ENCODE results near the gene PSD2.
"Not testable (repeated sequence)": the region's sequence is repeated elsewhere in the genome, so short reads cannot be mapped to it uniquely, and the experiment has no call there.

Gene PSD2

GRCh38 chr5:139789116-139789844 is 6.3 kb upstream of the PSD2 start:
- no peak for DNase-seq (ENCODE audit: low spot score)

GRCh38 chr5:139789845-139790189 is 5.8 kb upstream of the PSD2 start:
- DNase-seq (ENCODE audit: low spot score) = no peak

DNA sequence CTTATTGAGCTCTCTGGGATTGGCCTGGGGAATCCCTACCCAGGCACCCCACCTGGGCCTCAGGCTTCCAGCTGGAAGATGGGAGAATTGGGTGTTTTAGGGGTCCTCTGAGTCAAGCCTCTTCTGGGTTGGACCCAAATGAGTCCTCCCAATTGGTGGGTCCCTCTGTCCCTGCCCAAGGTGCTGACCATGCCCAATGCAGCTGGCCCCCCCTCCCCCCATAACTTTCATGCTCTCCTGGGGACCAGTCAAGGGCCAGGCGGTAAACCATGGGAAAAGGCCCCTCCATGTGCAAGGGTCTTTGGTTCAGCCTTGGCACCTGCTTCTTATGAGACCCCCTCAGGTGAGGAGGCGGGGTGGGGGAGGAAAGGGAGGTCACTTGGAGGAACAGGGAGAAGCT is 3.4 kb upstream of the PSD2 start:
- DNase-seq (ENCODE audit: low spot score) = no peak

- not testable (repeated sequence) for DNase-seq (ENCODE audit: low spot score)
These were observed 3.0 kb upstream of the PSD2 start for GRCh38 chr5:139792655-139793054.

DNA sequence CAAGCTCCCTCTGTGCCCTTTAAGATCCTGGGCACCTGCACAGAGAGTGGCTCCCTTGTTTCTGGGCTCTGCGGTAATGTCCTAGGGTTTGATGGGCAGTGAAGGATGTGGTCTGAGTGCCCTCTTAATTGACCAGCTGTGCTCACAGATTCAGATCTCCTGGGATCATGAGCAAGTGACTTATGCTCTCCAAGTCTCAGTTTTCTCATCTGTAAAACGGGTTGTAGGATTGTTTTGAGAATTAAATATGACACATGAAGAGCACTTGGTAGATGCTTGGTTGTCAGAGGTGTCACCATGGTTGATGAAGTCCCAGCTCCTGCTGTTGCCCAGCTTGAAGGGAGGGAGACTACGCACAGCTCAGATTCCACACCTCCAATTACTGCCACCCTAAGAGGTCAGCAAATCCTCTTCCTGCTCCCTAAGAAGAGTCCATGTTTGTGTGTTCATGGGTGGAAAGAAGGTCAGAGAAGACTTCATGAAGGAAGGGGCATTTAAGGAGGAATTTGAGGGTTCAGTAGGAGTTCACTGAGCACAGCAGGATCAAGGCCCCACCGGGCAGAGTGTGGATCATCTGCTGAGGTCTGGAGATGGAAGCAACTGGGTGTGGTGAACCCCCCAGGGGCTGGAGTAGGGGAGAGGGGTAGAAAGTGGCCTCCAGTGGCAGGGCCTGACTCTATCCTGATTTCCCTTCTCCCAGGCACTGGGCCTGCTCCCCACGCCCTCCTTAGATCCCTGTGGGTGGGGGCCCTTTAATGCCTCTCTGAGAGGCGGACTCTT is 1.4 kb upstream of the PSD2 start:
- DNase-seq (ENCODE audit: low spot score) = no peak

- no peak for DNase-seq (ENCODE audit: low spot score)
These were observed 626 bp downstream of the PSD2 start for GRCh38 chr5:139796061-139796806.

DNA sequence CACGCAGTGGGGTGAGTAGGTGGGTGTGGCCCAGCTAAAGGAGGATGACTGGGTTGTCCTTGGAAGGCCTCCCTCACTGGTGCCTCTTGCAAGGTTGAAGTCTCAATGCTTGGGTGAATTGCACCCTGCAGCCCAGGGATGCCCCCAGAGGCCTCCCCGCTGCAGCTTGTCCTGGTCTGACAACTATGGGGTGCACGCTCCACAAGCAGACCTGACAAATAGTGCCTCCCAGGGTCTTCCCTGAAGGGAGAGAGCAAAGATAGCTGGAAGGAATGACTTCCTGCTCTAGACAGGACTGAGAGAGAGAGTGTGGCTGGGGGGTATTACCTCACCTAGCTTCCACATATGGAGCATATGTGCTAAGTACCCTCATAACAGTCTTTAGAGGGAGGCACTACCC is 1.7 kb downstream of the PSD2 start:
- DNase-seq (ENCODE audit: low spot score) = no peak

GRCh38 chr5:139797856-139798510 is 2.4 kb downstream of the PSD2 start:
- no peak for DNase-seq (ENCODE audit: low spot score)

DNA sequence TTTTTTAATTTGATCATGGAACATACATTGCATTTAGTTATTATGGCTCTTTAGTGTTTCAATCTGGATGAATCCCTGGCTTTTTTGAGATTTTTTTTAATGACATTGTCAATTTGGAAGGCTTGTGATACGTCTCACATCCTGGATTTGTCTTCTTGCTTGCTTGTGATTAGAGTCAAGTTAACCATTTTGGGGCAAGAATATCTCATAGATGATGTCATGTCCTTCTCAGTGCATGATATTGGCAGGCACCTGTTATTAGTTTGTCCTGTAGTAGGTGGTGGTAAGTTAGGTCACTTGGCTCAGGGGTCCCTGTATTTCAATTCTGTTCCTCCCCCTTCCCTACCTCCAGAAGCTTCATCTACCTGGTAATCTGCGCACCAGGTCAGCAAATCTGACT is 3.3 kb downstream of the PSD2 start:
- DNase-seq (ENCODE audit: low spot score) = no peak

DNA sequence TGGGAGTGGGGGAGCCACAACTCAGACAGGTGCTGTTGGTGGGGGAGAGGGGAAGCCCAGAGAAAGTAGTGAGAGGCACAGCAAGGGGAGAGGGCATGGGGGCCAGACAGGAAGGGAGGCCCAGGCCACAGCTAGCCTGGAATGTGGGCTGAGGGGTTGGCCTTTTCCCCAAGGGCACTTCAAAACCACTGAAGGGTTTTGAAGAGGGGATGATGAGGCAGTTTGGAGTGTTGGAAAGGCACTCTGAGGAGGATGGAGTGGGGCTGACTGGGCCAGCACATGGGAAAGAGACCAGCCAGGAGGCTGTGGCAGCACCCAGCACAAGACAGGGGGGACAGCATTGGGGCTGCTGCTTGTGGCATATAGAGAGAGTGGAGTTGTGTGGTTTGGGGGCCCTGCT is 3.8 kb downstream of the PSD2 start:
- DNase-seq (ENCODE audit: low spot score) = no peak

DNA sequence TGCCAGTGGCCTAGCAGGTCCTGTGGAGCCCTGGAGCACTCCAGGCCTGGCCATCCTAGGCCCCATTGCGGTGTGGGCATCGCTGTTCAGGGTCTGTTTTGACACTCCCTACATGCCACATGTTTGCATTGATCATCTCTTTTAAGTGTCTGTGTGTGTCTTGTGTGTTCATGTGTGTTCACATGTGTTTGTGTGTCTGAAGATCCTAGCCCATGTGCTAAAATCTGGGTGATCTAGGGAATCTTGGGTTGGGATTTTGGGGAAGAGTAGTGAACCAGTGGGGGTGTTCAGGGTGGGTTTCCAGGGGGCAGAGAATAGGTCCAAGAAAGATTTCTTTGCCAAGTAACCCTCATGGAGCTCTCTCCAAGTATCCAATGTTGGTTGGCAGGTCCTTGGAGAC is 8.4 kb downstream of the PSD2 start:
- no peak for DNase-seq (ENCODE audit: low spot score)

DNA sequence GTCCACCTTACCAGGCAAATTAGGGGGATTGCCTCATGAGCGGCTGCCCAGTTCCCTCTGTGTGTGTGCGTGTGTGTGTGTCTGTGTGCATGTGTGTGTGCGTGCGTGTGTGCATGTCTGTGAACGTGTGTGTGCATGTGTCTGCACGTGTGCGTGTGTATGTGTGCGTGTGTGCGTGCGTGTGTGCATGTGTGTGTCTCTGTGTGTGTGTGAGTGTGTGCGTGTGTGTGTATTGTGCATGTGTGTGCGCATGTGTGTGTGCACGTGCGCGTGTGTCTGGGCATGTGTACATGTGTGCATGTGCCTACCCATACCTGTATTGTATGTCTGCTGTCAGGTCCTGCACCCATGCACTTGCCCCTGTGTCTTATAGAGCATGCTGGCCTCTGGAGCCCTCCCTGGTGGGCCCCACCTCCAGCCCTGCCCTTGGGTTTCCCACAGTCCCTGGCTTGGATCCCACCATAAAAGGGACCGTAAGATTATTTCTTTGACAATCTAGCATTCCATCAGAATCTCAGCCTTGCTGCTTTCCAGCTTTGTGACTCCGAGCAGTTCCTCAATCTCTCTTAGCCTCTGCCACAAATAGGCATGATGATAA is 9.3 kb downstream of the PSD2 start:
- no peak for DNase-seq (ENCODE audit: low spot score)

GRCh38 chr5:139805545-139805944 is 9.9 kb downstream of the PSD2 start:
- no peak for DNase-seq (ENCODE audit: low spot score)

GRCh38 chr5:139806111-139806510 is 10.5 kb downstream of the PSD2 start:
- DNase-seq (ENCODE audit: low spot score) = no peak

- DNase-seq (ENCODE audit: low spot score) = no peak
These were observed 11.4 kb downstream of the PSD2 start for GRCh38 chr5:139806726-139807646.

DNA sequence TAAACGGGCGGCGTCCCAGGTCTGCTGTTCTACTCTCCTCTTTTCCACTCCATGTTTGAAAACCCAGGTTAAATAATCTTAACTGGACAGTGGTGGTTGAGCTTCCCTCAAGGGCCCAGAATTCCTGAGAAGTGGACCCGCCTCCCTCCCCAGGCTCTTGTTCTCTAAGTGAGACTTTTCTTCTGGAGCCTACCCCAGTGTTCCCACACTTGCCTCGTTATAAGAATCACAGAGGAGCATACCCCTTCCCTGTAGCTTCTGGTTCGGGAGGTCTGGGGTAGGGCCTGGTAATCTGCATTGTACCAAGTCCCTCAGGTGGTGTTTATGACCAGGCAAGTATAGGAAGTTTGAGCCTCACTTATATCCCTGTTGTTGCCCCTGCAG is 12.0 kb downstream of the PSD2 start:
- DNase-seq (ENCODE audit: low spot score) = no peak

- DNase-seq (ENCODE audit: low spot score) = no peak
These were observed 13.1 kb downstream of the PSD2 start for GRCh38 chr5:139808481-139809330.

DNA sequence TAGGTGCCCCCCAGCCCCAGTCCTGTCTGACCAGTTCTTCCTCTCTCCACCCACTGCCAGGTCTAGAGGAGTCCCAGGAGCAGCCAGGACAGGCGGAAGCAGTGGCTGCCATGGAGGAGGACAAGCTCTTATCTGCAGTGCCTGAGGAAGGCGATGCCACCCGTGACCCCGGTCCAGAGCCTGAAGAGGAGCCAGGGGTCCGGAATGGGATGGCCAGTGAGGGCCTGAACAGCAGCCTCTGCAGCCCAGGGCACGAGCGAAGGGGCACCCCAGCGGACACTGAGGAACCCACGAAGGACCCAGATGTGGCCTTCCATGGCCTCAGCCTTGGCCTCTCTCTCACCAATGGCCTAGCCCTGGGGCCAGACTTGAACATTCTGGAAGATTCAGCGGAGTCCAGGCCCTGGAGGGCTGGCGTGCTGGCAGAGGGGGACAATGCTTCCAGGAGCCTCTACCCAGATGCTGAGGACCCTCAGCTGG is 13.8 kb downstream of the PSD2 start:
- DNase-seq (ENCODE audit: low spot score) = no peak

DNA sequence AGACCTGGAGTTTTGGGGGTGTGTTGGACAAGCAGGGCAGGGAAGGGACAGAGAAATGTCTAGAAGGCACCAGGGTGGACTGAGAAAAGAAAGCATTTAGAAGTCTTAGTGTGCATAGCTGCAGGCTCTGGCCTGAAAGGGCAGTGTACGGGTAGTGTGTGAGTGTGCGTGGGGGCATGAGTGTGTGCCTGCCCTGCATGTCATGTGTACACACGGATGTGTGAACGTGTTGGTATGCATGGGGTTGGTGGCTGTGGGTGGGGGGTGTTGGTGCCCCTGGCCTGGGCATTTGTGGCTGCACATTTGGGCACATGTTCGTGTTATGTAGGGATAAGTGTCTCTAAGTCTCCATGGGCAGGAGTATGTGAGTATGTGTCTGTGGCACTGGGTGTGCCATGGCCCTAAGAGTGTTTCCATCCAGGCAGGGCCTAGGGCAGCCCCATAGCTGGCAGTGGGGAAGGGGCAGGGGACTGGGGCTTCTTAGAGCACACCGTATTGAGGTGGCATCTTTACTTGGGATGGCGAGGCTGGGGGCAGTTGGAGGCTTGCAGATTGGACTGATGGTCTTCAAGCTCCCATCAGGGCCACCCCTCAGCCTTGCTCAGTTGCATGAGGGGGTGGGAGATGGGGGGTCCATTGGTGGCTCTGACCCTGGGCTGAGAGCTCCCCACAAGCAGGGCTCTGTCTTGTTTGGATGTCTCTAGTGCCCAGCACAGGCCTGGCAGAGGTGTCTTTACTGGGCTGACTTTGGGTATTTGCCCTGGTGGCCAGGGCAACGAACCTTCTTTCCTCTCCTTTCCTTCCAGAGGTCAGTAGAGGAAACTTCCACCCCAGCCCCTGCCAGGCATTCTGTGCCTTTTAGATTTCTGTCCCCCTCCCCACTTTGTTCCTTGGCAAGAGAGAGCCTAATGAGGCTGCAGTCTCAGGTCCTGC is 15.0 kb downstream of the PSD2 start:
- DNase-seq (ENCODE audit: low spot score) = no peak
